ENCODE data around the gene PDE4D.

DNA sequence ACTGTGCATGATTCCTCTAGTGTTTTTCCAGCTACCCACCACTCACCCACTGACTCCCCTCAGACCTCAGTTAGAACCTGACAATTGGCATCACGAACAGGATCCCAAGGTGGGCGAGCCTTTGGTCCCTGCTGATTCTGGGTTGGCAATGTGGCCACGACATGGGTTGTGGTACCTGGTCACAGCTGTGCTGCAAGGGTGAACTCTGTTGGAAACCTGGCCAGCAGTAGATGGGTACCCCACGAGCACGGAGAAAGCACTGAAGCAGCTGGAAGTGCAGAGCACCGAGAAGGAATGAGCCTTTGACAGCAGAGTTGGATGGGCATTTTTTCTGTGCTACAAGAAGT, 180.1 kb downstream of the PDE4D start:
- TF ChIP-seq, protein P1, sequence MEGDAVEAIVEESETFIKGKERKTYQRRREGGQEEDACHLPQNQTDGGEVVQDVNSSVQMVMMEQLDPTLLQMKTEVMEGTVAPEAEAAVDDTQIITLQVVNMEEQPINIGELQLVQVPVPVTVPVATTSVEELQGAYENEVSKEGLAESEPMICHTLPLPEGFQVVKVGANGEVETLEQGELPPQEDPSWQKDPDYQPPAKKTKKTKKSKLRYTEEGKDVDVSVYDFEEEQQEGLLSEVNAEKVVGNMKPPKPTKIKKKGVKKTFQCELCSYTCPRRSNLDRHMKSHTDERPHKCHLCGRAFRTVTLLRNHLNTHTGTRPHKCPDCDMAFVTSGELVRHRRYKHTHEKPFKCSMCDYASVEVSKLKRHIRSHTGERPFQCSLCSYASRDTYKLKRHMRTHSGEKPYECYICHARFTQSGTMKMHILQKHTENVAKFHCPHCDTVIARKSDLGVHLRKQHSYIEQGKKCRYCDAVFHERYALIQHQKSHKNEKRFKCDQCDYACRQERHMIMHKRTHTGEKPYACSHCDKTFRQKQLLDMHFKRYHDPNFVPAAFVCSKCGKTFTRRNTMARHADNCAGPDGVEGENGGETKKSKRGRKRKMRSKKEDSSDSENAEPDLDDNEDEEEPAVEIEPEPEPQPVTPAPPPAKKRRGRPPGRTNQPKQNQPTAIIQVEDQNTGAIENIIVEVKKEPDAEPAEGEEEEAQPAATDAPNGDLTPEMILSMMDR (IDR thresholded peaks at IDR 0.05), result no peak
- TF ChIP-seq EP300 (IDR thresholded peaks at IDR 0.05), result no peak
